HepG2 (cell line): ENCODE data around the gene TSNAXIP1. TPM values are rescaled to one million over a fixed set of nuclear protein-coding genes. Genes with fewer than 3 reads are reported as not detected.

Experiments
- ELF4 ChIP-seq: sonication (generic); formaldehyde crosslinking; IDR thresholded peaks from 2 replicates; pipeline ENCODE4 v1.5.0; 2020; ENCODE audit warnings: missing genetic modification reagents, mild to moderate bottlenecking, moderate library complexity, borderline replicate concordance
- FOXA3 ChIP-seq: IDR thresholded peaks from 2 replicates; pipeline ENCODE4 v1.6.1; 2016; ENCODE audit warnings: missing genetic modification reagents, missing compliant biosample characterization
- GPN1 ChIP-seq: sonication (generic); formaldehyde crosslinking; IDR thresholded peaks from 2 replicates; pipeline ENCODE4 v1.5.1; 2020; ENCODE audit warnings: missing genetic modification reagents, borderline replicate concordance
- KDM5A ChIP-seq: fragments of 200-600 bp; sonication (generic); IDR thresholded peaks from 2 replicates; pipeline ENCODE4 v1.7.0; 2018; ENCODE audit warnings: antibody characterized with exemption, mild to moderate bottlenecking, low read length, borderline replicate concordance
- KLF9 ChIP-seq: IDR thresholded peaks from 2 replicates; pipeline ENCODE4 v1.6.1; 2016; ENCODE audit warnings: low read depth
- NCOA1 ChIP-seq: sonication (generic); formaldehyde crosslinking; IDR thresholded peaks from 2 replicates; pipeline ENCODE4 v1.9.0; 2021; ENCODE audit warnings: missing genetic modification reagents
- PHF8 ChIP-seq: sonication (generic); formaldehyde crosslinking; IDR thresholded peaks from 2 replicates; pipeline ENCODE4 v1.5.0; 2020; ENCODE audit warnings: missing genetic modification reagents
- RAD21 ChIP-seq: fragments of 450-650 bp; formaldehyde crosslinking; IDR thresholded peaks from 2 replicates; pipeline ENCODE4 v1.5.0; 2020; ENCODE audit warnings: mild to moderate bottlenecking
- SMC3 ChIP-seq: IDR thresholded peaks from 2 replicates; pipeline ENCODE4 v1.6.1; 2011; ENCODE audit warnings: low read length, improper control_type of control experiment
- ZBTB21 ChIP-seq: sonication (generic); formaldehyde crosslinking; IDR thresholded peaks from 2 replicates; pipeline ENCODE4 v1.4.0; 2020; ENCODE audit warnings: missing genetic modification reagents
- ZFY ChIP-seq: sonication (generic); formaldehyde crosslinking; IDR thresholded peaks from 2 replicates; pipeline ENCODE4 v1.4.0; 2020; ENCODE audit warnings: missing genetic modification reagents
- ZNF17 ChIP-seq: sonication (generic); formaldehyde crosslinking; IDR thresholded peaks from 2 replicates; pipeline ENCODE4 v1.5.0; 2020; ENCODE audit warnings: mild to moderate bottlenecking, missing genetic modification reagents
- ZNF556 ChIP-seq: sonication (generic); formaldehyde crosslinking; IDR thresholded peaks from 2 replicates; pipeline ENCODE4 v1.4.0; 2020; ENCODE audit warnings: mild to moderate bottlenecking, missing genetic modification reagents, borderline replicate concordance
- polyA plus RNA-seq, 8 experiments: library from polyadenylated mRNA; depleted of rRNA in 3 of 8; stranded (reverse) in 7 of 8; unstranded in 1 of 8; fragments of >200 nt; fragmentation: Illumina TruSeq in 4 of 8; extraction: Trizol in 4 of 8; gene quantifications; 2 replicates each; pipeline versions ENCODE4 v1.2.1 to v1.2.3, GENCODE V29; 2011 to 2016; ENCODE audit warnings: low read depth in 4 of 8, missing spikeins in 1 of 8, mixed read lengths in 1 of 8; ENCODE audit not compliant: insufficient read depth in 1 of 8
- total RNA-seq, 5 experiments: library from RNA; depleted of rRNA; stranded (reverse); fragments of >200 nt; fragmentation: Illumina TruSeq; extraction: Trizol; gene quantifications; 2 replicates each; pipeline ENCODE4 v1.2.3, GENCODE V29; 2016; ENCODE audit warnings: low read depth in 1 of 5
- TF ChIP-seq, protein P1 (sequence below): sonication (generic); formaldehyde crosslinking; IDR thresholded peaks from 2 replicates; pipeline ENCODE4 v1.5.1; 2020; ENCODE audit warnings: mild to moderate bottlenecking, moderate library complexity, missing genetic modification reagents
- TF ChIP-seq, protein P2 (sequence below), 2 experiments: fragments of 450-650 bp in 1 of 2; sonication (generic) in 1 of 2; formaldehyde crosslinking in 1 of 2; IDR thresholded peaks; 2 replicates each; pipeline versions ENCODE4 v1.6.1 to v1.8.0; 2016 to 2022; ENCODE audit warnings: antibody characterized with exemption in 1 of 2, mild to moderate bottlenecking in 1 of 2, missing genetic modification reagents in 1 of 2
- TF ChIP-seq, protein P3 (sequence below): sonication (generic); formaldehyde crosslinking; IDR thresholded peaks from 2 replicates; pipeline ENCODE4 v1.5.0; 2020; ENCODE audit warnings: missing genetic modification reagents

TSNAXIP1 gene
- total and polyA plus RNA-seq, 2 of the 13 experiments (the other 11 are each of a cell fraction or from before 2014, with no cell fraction given): 0.37 to 0.86 TPM

DNA sequence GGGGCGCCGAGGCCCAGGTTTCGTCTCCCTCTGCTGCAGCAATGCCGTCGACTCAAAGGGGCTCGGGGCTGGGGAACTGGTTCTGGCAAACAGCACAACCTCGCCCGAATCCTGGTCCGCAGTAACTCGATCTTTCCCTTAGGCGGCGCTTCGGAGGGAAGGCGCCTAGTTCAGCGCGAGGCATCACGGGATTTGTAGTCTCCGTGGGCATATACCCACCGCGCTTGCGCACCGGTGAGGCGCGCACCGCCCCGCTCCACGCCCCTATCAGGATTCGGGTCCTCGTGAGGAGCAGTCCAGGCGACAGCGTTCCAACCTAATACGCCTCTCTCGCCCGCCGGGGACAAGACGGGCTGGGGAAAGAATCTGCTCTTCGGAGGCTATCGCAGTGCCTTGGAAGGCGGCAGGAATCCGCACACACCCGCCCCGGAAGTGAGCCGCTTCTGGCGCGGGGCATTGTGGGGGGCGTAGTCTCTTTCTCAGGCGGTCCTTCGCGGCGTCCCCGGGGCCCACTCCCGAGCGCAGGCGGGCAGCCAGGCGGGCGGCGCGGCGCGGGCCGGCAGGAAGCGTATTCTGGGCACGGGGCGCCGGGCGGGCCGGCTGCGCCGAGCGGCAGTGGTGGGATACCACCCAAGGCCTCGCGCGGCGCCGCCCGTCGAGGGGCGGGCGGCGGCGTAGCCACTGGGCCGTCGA, 35.3 kb downstream of the TSNAXIP1 start, which contains the start of gene THAP11 (continued):
- TF ChIP-seq, protein P1, sequence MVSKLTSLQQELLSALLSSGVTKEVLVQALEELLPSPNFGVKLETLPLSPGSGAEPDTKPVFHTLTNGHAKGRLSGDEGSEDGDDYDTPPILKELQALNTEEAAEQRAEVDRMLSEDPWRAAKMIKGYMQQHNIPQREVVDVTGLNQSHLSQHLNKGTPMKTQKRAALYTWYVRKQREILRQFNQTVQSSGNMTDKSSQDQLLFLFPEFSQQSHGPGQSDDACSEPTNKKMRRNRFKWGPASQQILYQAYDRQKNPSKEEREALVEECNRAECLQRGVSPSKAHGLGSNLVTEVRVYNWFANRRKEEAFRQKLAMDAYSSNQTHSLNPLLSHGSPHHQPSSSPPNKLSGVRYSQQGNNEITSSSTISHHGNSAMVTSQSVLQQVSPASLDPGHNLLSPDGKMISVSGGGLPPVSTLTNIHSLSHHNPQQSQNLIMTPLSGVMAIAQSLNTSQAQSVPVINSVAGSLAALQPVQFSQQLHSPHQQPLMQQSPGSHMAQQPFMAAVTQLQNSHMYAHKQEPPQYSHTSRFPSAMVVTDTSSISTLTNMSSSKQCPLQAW (CRISPR knock-in tag): peak; percentile 94; the same call in 1 of the 2 replicates
- peak; percentile 82; the same call in 1 of the 2 replicates for TF ChIP-seq ELF4 (CRISPR knock-in tag)
- TF ChIP-seq NCOA1: no peak
- TF ChIP-seq RAD21 (CRISPR knock-in tag): peak; percentile 54
- no peak for TF ChIP-seq ZNF17 (CRISPR knock-in tag)
- peak; percentile 96 for TF ChIP-seq ZFY (CRISPR knock-in tag)
- no peak for TF ChIP-seq KLF9 (CRISPR knock-in tag)
- no peak; the same call in 1 of the 2 replicates for TF ChIP-seq GPN1 (CRISPR knock-in tag)
- peak; percentile 68; the same call in 1 of the 2 replicates for TF ChIP-seq FOXA3 (CRISPR knock-in tag)
- TF ChIP-seq, protein P2, sequence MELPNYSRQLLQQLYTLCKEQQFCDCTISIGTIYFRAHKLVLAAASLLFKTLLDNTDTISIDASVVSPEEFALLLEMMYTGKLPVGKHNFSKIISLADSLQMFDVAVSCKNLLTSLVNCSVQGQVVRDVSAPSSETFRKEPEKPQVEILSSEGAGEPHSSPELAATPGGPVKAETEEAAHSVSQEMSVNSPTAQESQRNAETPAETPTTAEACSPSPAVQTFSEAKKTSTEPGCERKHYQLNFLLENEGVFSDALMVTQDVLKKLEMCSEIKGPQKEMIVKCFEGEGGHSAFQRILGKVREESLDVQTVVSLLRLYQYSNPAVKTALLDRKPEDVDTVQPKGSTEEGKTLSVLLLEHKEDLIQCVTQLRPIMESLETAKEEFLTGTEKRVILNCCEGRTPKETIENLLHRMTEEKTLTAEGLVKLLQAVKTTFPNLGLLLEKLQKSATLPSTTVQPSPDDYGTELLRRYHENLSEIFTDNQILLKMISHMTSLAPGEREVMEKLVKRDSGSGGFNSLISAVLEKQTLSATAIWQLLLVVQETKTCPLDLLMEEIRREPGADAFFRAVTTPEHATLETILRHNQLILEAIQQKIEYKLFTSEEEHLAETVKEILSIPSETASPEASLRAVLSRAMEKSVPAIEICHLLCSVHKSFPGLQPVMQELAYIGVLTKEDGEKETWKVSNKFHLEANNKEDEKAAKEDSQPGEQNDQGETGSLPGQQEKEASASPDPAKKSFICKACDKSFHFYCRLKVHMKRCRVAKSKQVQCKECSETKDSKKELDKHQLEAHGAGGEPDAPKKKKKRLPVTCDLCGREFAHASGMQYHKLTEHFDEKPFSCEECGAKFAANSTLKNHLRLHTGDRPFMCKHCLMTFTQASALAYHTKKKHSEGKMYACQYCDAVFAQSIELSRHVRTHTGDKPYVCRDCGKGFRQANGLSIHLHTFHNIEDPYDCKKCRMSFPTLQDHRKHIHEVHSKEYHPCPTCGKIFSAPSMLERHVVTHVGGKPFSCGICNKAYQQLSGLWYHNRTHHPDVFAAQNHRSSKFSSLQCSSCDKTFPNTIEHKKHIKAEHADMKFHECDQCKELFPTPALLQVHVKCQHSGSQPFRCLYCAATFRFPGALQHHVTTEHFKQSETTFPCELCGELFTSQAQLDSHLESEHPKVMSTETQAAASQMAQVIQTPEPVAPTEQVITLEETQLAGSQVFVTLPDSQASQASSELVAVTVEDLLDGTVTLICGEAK (IDR thresholded peaks at IDR 0.05): no peak
- TF ChIP-seq, protein P2 (CRISPR knock-in tag; IDR thresholded peaks at IDR 0.05): peak; percentile 18; the same call in 1 of the 2 replicates
- TF ChIP-seq ZNF556: peak; percentile 44; the same call in 1 of the 2 replicates
- peak; percentile 90; the same call in 1 of the 2 replicates for TF ChIP-seq KDM5A
- TF ChIP-seq ZBTB21: no peak
- no peak; the same call in 1 of the 2 replicates for TF ChIP-seq SMC3
- peak; percentile 76; the same call in 1 of the 2 replicates for TF ChIP-seq PHF8 (CRISPR knock-in tag)
- TF ChIP-seq, protein P3, sequence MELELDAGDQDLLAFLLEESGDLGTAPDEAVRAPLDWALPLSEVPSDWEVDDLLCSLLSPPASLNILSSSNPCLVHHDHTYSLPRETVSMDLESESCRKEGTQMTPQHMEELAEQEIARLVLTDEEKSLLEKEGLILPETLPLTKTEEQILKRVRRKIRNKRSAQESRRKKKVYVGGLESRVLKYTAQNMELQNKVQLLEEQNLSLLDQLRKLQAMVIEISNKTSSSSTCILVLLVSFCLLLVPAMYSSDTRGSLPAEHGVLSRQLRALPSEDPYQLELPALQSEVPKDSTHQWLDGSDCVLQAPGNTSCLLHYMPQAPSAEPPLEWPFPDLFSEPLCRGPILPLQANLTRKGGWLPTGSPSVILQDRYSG (CRISPR knock-in tag): no peak; the same call in 1 of the 2 replicates
